ENCODE data around the gene MYH2.
"Not testable (repeated sequence)": the region's sequence is repeated elsewhere in the genome, so short reads cannot be mapped to it uniquely, and the experiment has no call there.

MYH2 gene

GRCh38 chr17:10543486-10543885 is 6.0 kb downstream of the MYH2 start:
- H2AFZ ChIP-seq (ENCODE audit: low read depth, low read length); H3K27me3 ChIP-seq (ENCODE audit: insufficient read depth, low read length); H3K36me3 ChIP-seq (ENCODE audit: insufficient read depth, low read length); H3K4me1 ChIP-seq (ENCODE audit: insufficient read depth, low read length); H3K9me3 ChIP-seq (ENCODE audit: low read length); H3K4me3 ChIP-seq (ENCODE audit: low read length): not testable (repeated sequence)

- H3K27me3 ChIP-seq (ENCODE audit: insufficient read depth, low read length); H3K4me1 ChIP-seq (ENCODE audit: insufficient read depth, low read length); H2AFZ ChIP-seq (ENCODE audit: low read depth, low read length); H3K36me3 ChIP-seq (ENCODE audit: insufficient read depth, low read length); H3K9me3 ChIP-seq (ENCODE audit: low read length); H3K4me3 ChIP-seq (ENCODE audit: low read length): not testable (repeated sequence)
Measured at GRCh38 chr17:10541179-10541578, 8.3 kb downstream of the MYH2 start.

GRCh38 chr17:10532026-10532425 is 17.4 kb downstream of the MYH2 start:
- no peaks in the 10 kb centered on the region for H3K4me1 ChIP-seq (ENCODE audit: insufficient read depth, low read length)
- no peaks in the 10 kb centered on the region for H3K9me3 ChIP-seq (ENCODE audit: low read length)
- H3K27me3 ChIP-seq (ENCODE audit: insufficient read depth, low read length) = no peaks in the 10 kb centered on the region
- H2AFZ ChIP-seq (ENCODE audit: low read depth, low read length) = no peak overlapping the region
- H3K4me3 ChIP-seq (ENCODE audit: low read length) = no peak overlapping the region
- no peaks in the 10 kb centered on the region for H3K36me3 ChIP-seq (ENCODE audit: insufficient read depth, low read length)

- no peak overlapping the region for H3K4me3 ChIP-seq (ENCODE audit: low read length)
- H2AFZ ChIP-seq (ENCODE audit: low read depth, low read length) = no peak overlapping the region
- no peaks in the 10 kb centered on the region for H3K27me3 ChIP-seq (ENCODE audit: insufficient read depth, low read length)
- no peaks in the 10 kb centered on the region for H3K4me1 ChIP-seq (ENCODE audit: insufficient read depth, low read length)
- no peaks in the 10 kb centered on the region for H3K36me3 ChIP-seq (ENCODE audit: insufficient read depth, low read length)
- no peaks in the 10 kb centered on the region for H3K9me3 ChIP-seq (ENCODE audit: low read length)
Measured at GRCh38 chr17:10527419-10527818, 22.0 kb downstream of the MYH2 start.

GRCh38 chr17:10526517-10526916 is 22.9 kb downstream of the MYH2 start:
- Histone ChIP-seq H3K27me3 (ENCODE audit: insufficient read depth, low read length) (no peaks in the 10 kb centered on the region), H3K4me3 (ENCODE audit: low read length) (no peak overlapping the region), H3K36me3 (ENCODE audit: insufficient read depth, low read length) (no peaks in the 10 kb centered on the region), H2AFZ (ENCODE audit: low read depth, low read length) (no peak overlapping the region), H3K4me1 (ENCODE audit: insufficient read depth, low read length) (no peaks in the 10 kb centered on the region), H3K9me3 (ENCODE audit: low read length) (no peaks in the 10 kb centered on the region)

GRCh38 chr17:10523064-10523463 is 26.4 kb downstream of the MYH2 start:
- H3K4me1 ChIP-seq (ENCODE audit: insufficient read depth, low read length) = no peaks in the 10 kb centered on the region
- H3K4me3 ChIP-seq (ENCODE audit: low read length) = no peak overlapping the region
- H3K36me3 ChIP-seq (ENCODE audit: insufficient read depth, low read length) = no peaks in the 10 kb centered on the region
- peaks cover 7% of the 10 kb centered on the region for H3K27me3 ChIP-seq (ENCODE audit: insufficient read depth, low read length)
- H3K9me3 ChIP-seq (ENCODE audit: low read length) = no peaks in the 10 kb centered on the region
- H2AFZ ChIP-seq (ENCODE audit: low read depth, low read length) = no peak overlapping the region

- Histone ChIP-seq H3K9me3 (ENCODE audit: low read length) (no peaks in the 10 kb centered on the region), H3K36me3 (ENCODE audit: insufficient read depth, low read length) (no peaks in the 10 kb centered on the region), H3K4me3 (ENCODE audit: low read length) (no peak overlapping the region), H3K27me3 (ENCODE audit: insufficient read depth, low read length) (peaks cover 7% of the 10 kb centered on the region), H2AFZ (ENCODE audit: low read depth, low read length) (no peak overlapping the region), H3K4me1 (ENCODE audit: insufficient read depth, low read length) (no peaks in the 10 kb centered on the region)
Measured at GRCh38 chr17:10521949-10522348, 27.5 kb downstream of the MYH2 start.

GRCh38 chr17:10518271-10519037 is 31.0 kb downstream of the MYH2 start, which contains the start of gene MYH1:
MYH1 (minus strand) TSS chr17:10518542; CDS start chr17:10516642, 1,900 bp downstream.
- Histone ChIP-seq H3K27me3 (ENCODE audit: insufficient read depth, low read length) (peaks cover 7% of the 10 kb centered on the region), H3K9me3 (ENCODE audit: low read length) (no peaks in the 10 kb centered on the region), H3K4me3 (ENCODE audit: low read length) (no peak within 1 kb of the TSS)

GRCh38 chr17:10516638-10517037 is 32.8 kb downstream of the MYH2 start:
- peaks cover 7% of the 10 kb centered on the region for H3K27me3 ChIP-seq (ENCODE audit: insufficient read depth, low read length)
- no peaks in the 10 kb centered on the region for H3K9me3 ChIP-seq (ENCODE audit: low read length)
- no peak overlapping the region for H2AFZ ChIP-seq (ENCODE audit: low read depth, low read length)
- H3K4me3 ChIP-seq (ENCODE audit: low read length) = no peak overlapping the region
- H3K4me1 ChIP-seq (ENCODE audit: insufficient read depth, low read length) = no peaks in the 10 kb centered on the region
- no peaks in the 10 kb centered on the region for H3K36me3 ChIP-seq (ENCODE audit: insufficient read depth, low read length)

More at GRCh38 chr17:10518271-10519037, 31.0 kb downstream of the MYH2 start, which contains the start of gene MYH1:
- no peaks in the 10 kb centered on the region for H3K36me3 ChIP-seq (ENCODE audit: insufficient read depth, low read length)
- no peak within 1 kb of the TSS for H2AFZ ChIP-seq (ENCODE audit: low read depth, low read length)
- no peaks in the 10 kb centered on the region for H3K4me1 ChIP-seq (ENCODE audit: insufficient read depth, low read length)

GRCh38 chr17:10516065-10516464 is 33.4 kb downstream of the MYH2 start:
- no peak overlapping the region for H2AFZ ChIP-seq (ENCODE audit: low read depth, low read length)
- no peaks in the 10 kb centered on the region for H3K4me1 ChIP-seq (ENCODE audit: insufficient read depth, low read length)
- H3K4me3 ChIP-seq (ENCODE audit: low read length) = no peak overlapping the region
- H3K36me3 ChIP-seq (ENCODE audit: insufficient read depth, low read length) = no peaks in the 10 kb centered on the region
- H3K9me3 ChIP-seq (ENCODE audit: low read length) = no peaks in the 10 kb centered on the region
- peaks cover 7% of the 10 kb centered on the region for H3K27me3 ChIP-seq (ENCODE audit: insufficient read depth, low read length)

GRCh38 chr17:10513299-10514067 is 36.0 kb downstream of the MYH2 start:
- no peak overlapping the region for H3K4me3 ChIP-seq (ENCODE audit: low read length)
- no peaks in the 10 kb centered on the region for H3K36me3 ChIP-seq (ENCODE audit: insufficient read depth, low read length)
- no peaks in the 10 kb centered on the region for H3K4me1 ChIP-seq (ENCODE audit: insufficient read depth, low read length)
- H2AFZ ChIP-seq (ENCODE audit: low read depth, low read length) = no peak overlapping the region
- H3K9me3 ChIP-seq (ENCODE audit: low read length) = no peaks in the 10 kb centered on the region
- H3K27me3 ChIP-seq (ENCODE audit: insufficient read depth, low read length) = no peaks in the 10 kb centered on the region

- H3K27me3 ChIP-seq (ENCODE audit: insufficient read depth, low read length) = no peaks in the 10 kb centered on the region
- no peak overlapping the region for H3K4me3 ChIP-seq (ENCODE audit: low read length)
- no peaks in the 10 kb centered on the region for H3K9me3 ChIP-seq (ENCODE audit: low read length)
- no peaks in the 10 kb centered on the region for H3K4me1 ChIP-seq (ENCODE audit: insufficient read depth, low read length)
- H2AFZ ChIP-seq (ENCODE audit: low read depth, low read length) = no peak overlapping the region
- no peaks in the 10 kb centered on the region for H3K36me3 ChIP-seq (ENCODE audit: insufficient read depth, low read length)
Measured at GRCh38 chr17:10512856-10513255, 36.6 kb downstream of the MYH2 start.

GRCh38 chr17:10499950-10500349 is 49.5 kb downstream of the MYH2 start:
- Histone ChIP-seq H3K36me3 (ENCODE audit: insufficient read depth, low read length) (no peaks in the 10 kb centered on the region), H3K4me3 (ENCODE audit: low read length) (no peak overlapping the region), H2AFZ (ENCODE audit: low read depth, low read length) (no peak overlapping the region), H3K9me3 (ENCODE audit: low read length) (no peaks in the 10 kb centered on the region), H3K4me1 (ENCODE audit: insufficient read depth, low read length) (no peaks in the 10 kb centered on the region), H3K27me3 (ENCODE audit: insufficient read depth, low read length) (no peaks in the 10 kb centered on the region)

All from neuron (in vitro differentiated cells).